WTC11 (cell line): ENCODE results near the gene RTL1. TPM values are rescaled to one million over a fixed set of nuclear protein-coding genes. Genes with fewer than 3 reads are reported as not detected.

Experiments used
- ATAC-seq: fragments of 200-7000 bp; cut with Tn5 transposase; 2 replicates; pipeline ENCODE4 v1.10.0; 2021; ENCODE audit warnings: mild to moderate bottlenecking, moderate library complexity
- CTCF ChIA-PET: fragments of 300-600 bp; sonication (Branson Sonifier 250); formaldehyde crosslinking; loops from one replicate; lab custom pipeline; 2021; ENCODE audit warnings: antibody characterized with exemption; lab: Charles Lee
- POLR2A ChIA-PET: fragments of 350-600 bp; sonication (Branson Sonifier 250); formaldehyde crosslinking; loops from one replicate; lab custom pipeline; 2021; ENCODE audit warnings: antibody characterized with exemption; lab: Charles Lee
- DNase-seq: peaks from one replicate; pipeline ENCODE4 v3.0.0; 2021; ENCODE audit warnings: low spot score
- H3K27ac Mint-ChIP-seq: 2 replicates; pipeline ENCODE4 v1.8.0; 2021; ENCODE audit warnings: mixed read lengths
- H3K27me3 Mint-ChIP-seq: 2 replicates; pipeline ENCODE4 v1.8.0; 2021; ENCODE audit warnings: low read depth, mild to moderate bottlenecking, moderate library complexity, mixed read lengths
- H3K36me3 Mint-ChIP-seq: 2 replicates; pipeline ENCODE4 v1.8.0; 2021; ENCODE audit warnings: mixed read lengths
- H3K4me1 Mint-ChIP-seq: 2 replicates; pipeline ENCODE4 v1.8.0; 2022; ENCODE audit warnings: mixed read lengths
- H3K4me3 Mint-ChIP-seq: 2 replicates; pipeline ENCODE4 v1.8.0; 2021; ENCODE audit warnings: mild to moderate bottlenecking, moderate library complexity, mixed read lengths
- H3K9me3 Mint-ChIP-seq: 2 replicates; pipeline ENCODE4 v1.8.0; 2021; ENCODE audit warnings: mixed read lengths
- CBFB ChIP-seq: sonication (generic); formaldehyde crosslinking; IDR thresholded peaks from 2 replicates; pipeline ENCODE4 v1.8.1; 2022; ENCODE audit warnings: mild to moderate bottlenecking, low read depth, missing genetic modification reagents
- CREB1 ChIP-seq: sonication (generic); formaldehyde crosslinking; IDR thresholded peaks from 2 replicates; pipeline ENCODE4 v1.8.0; 2023; ENCODE audit warnings: mild to moderate bottlenecking, missing genetic modification reagents
- ESRRA ChIP-seq: sonication (generic); formaldehyde crosslinking; IDR thresholded peaks from 2 replicates; pipeline ENCODE4 v1.8.1; 2022; ENCODE audit warnings: mild to moderate bottlenecking, missing genetic modification reagents, borderline replicate concordance
- GABPB1 ChIP-seq: sonication (generic); formaldehyde crosslinking; IDR thresholded peaks from 2 replicates; pipeline ENCODE4 v1.8.1; 2023; ENCODE audit warnings: mild to moderate bottlenecking, missing genetic modification reagents
- NFATC4 ChIP-seq: fragments of 250-450 bp; sonication (Bioruptor Pico); IDR thresholded peaks from 2 replicates; pipeline ENCODE4 v1.9.0; 2021; ENCODE audit warnings: mild to moderate bottlenecking
- NFYB ChIP-seq: sonication (generic); formaldehyde crosslinking; conservative IDR thresholded peaks from 2 replicates; pipeline ENCODE4 v1.8.0; 2022; ENCODE audit warnings: low read depth, missing genetic modification reagents
- NR3C1 ChIP-seq: sonication (generic); formaldehyde crosslinking; conservative IDR thresholded peaks from 2 replicates; pipeline ENCODE4 v1.8.1; 2023; ENCODE audit warnings: low read depth, mild to moderate bottlenecking, missing genetic modification reagents
- SMAD3 ChIP-seq: sonication (generic); formaldehyde crosslinking; IDR thresholded peaks from 2 replicates; pipeline ENCODE4 v1.8.0; 2022; ENCODE audit warnings: missing genetic modification reagents, mild to moderate bottlenecking, borderline replicate concordance
- TEAD4 ChIP-seq: sonication (generic); formaldehyde crosslinking; IDR thresholded peaks from 2 replicates; pipeline ENCODE4 v1.8.0; 2022; ENCODE audit warnings: mild to moderate bottlenecking, missing genetic modification reagents
- TP53 ChIP-seq: sonication (generic); formaldehyde crosslinking; IDR thresholded peaks from 2 replicates; pipeline ENCODE4 v1.8.1; 2023; ENCODE audit warnings: mild to moderate bottlenecking, missing genetic modification reagents
- USF2 ChIP-seq: sonication (generic); formaldehyde crosslinking; IDR thresholded peaks from 2 replicates; pipeline ENCODE4 v1.8.1; 2023; ENCODE audit warnings: mild to moderate bottlenecking, missing genetic modification reagents, moderate library complexity
- ZNF121 ChIP-seq: sonication (generic); formaldehyde crosslinking; IDR thresholded peaks from 2 replicates; pipeline ENCODE4 v1.8.0; 2023; ENCODE audit warnings: missing genetic modification reagents
- ZNF263 ChIP-seq: sonication (generic); formaldehyde crosslinking; IDR thresholded peaks from 2 replicates; pipeline ENCODE4 v1.8.1; 2022; ENCODE audit warnings: low read depth, mild to moderate bottlenecking, moderate library complexity, missing genetic modification reagents
- ZNF396 ChIP-seq: fragments of 250-450 bp; sonication (Bioruptor Pico); IDR thresholded peaks from 2 replicates; pipeline ENCODE4 v1.8.0; 2021; ENCODE audit warnings: mild to moderate bottlenecking, moderate library complexity, borderline replicate concordance
- ZNF425 ChIP-seq: fragments of 250-450 bp; sonication (Bioruptor Pico); conservative IDR thresholded peaks from 2 replicates; pipeline ENCODE4 v1.9.0; 2021; ENCODE audit warnings: mild to moderate bottlenecking
- total RNA-seq: library from RNA; stranded (reverse); gene quantifications from 3 replicates; pipeline ENCODE4 v1.2.3, GENCODE V29; 2021
- TF ChIP-seq, protein P1 (sequence below): fragments of 250-450 bp; sonication (Bioruptor Pico); IDR thresholded peaks from 2 replicates; pipeline ENCODE4 v1.8.0; 2021; ENCODE audit warnings: mild to moderate bottlenecking
- TF ChIP-seq, protein P2 (sequence below): sonication (generic); formaldehyde crosslinking; conservative IDR thresholded peaks from 2 replicates; pipeline ENCODE4 v1.8.1; 2023; ENCODE audit warnings: mild to moderate bottlenecking, low read depth, missing genetic modification reagents, moderate library complexity
- TF ChIP-seq, protein P3 (sequence below): fragments of 200-600 bp; IDR thresholded peaks from 2 replicates; pipeline ENCODE4 v1.8.0; 2022; ENCODE audit warnings: antibody characterized with exemption

RTL1 gene
- total RNA-seq, 1 experiment from 2014 or later, result 0.07 TPM

- no peak for ATAC-seq
- Mint-ChIP-seq H3K27me3 (peaks cover 8% of the 10 kb centered on the region), H3K27ac (peak overlapping the region; percentile 50; the same call in 1 of the 2 replicates)
- TF ChIP-seq ZNF263 (no peak), NR3C1 (CRISPR knock-in tag) (no peak), CBFB (CRISPR knock-in tag) (no peak), GABPB1 (CRISPR knock-in tag) (no peak), NFATC4 (CRISPR knock-in tag) (no peak), TEAD4 (CRISPR knock-in tag) (no peak), NFYB (CRISPR knock-in tag) (no peak), ESRRA (no peak), TP53 (no peak), ZNF396 (no peak), ZNF425 (CRISPR knock-in tag) (no peak), USF2 (CRISPR knock-in tag) (no peak), ZNF121 (CRISPR knock-in tag) (no peak), SMAD3 (CRISPR knock-in tag) (no peak), CREB1 (CRISPR knock-in tag) (no peak)
- TF ChIP-seq, protein P1, sequence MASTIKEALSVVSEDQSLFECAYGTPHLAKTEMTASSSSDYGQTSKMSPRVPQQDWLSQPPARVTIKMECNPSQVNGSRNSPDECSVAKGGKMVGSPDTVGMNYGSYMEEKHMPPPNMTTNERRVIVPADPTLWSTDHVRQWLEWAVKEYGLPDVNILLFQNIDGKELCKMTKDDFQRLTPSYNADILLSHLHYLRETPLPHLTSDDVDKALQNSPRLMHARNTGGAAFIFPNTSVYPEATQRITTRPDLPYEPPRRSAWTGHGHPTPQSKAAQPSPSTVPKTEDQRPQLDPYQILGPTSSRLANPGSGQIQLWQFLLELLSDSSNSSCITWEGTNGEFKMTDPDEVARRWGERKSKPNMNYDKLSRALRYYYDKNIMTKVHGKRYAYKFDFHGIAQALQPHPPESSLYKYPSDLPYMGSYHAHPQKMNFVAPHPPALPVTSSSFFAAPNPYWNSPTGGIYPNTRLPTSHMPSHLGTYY (CRISPR knock-in tag), result no peak
- TF ChIP-seq, protein P2, sequence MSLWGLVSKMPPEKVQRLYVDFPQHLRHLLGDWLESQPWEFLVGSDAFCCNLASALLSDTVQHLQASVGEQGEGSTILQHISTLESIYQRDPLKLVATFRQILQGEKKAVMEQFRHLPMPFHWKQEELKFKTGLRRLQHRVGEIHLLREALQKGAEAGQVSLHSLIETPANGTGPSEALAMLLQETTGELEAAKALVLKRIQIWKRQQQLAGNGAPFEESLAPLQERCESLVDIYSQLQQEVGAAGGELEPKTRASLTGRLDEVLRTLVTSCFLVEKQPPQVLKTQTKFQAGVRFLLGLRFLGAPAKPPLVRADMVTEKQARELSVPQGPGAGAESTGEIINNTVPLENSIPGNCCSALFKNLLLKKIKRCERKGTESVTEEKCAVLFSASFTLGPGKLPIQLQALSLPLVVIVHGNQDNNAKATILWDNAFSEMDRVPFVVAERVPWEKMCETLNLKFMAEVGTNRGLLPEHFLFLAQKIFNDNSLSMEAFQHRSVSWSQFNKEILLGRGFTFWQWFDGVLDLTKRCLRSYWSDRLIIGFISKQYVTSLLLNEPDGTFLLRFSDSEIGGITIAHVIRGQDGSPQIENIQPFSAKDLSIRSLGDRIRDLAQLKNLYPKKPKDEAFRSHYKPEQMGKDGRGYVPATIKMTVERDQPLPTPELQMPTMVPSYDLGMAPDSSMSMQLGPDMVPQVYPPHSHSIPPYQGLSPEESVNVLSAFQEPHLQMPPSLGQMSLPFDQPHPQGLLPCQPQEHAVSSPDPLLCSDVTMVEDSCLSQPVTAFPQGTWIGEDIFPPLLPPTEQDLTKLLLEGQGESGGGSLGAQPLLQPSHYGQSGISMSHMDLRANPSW (CRISPR knock-in tag), result no peak
- TF ChIP-seq, protein P3, sequence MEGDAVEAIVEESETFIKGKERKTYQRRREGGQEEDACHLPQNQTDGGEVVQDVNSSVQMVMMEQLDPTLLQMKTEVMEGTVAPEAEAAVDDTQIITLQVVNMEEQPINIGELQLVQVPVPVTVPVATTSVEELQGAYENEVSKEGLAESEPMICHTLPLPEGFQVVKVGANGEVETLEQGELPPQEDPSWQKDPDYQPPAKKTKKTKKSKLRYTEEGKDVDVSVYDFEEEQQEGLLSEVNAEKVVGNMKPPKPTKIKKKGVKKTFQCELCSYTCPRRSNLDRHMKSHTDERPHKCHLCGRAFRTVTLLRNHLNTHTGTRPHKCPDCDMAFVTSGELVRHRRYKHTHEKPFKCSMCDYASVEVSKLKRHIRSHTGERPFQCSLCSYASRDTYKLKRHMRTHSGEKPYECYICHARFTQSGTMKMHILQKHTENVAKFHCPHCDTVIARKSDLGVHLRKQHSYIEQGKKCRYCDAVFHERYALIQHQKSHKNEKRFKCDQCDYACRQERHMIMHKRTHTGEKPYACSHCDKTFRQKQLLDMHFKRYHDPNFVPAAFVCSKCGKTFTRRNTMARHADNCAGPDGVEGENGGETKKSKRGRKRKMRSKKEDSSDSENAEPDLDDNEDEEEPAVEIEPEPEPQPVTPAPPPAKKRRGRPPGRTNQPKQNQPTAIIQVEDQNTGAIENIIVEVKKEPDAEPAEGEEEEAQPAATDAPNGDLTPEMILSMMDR, result no peak
- TF ChIP-seq, all 79 proteins: peak for 0
- Mint-ChIP-seq H3K4me3 (no peak overlapping the region), H3K4me1 (peaks cover 51% of the 10 kb centered on the region), H3K36me3 (peaks cover 40% of the 10 kb centered on the region), H3K9me3 (0 out of 2 replicates have a peak, but pooled peaks cover 4% of the 10 kb centered on the region)
- ChIA-PET POLR2A (no interaction called here), CTCF (interaction anchor here (0.7 kb wide), 1 partner anchor 12 kb away, joined by 3 read pairs; no protein-coding TSS in a partner anchor)
- DNase-seq, result no peak
Observed at GRCh38 chr14:100836311-100836805, 67.2 kb downstream of the RTL1 start.
